CD14-positive monocyte (primary cell): ENCODE measurements around the gene GMPPA. TPM values are rescaled to one million over a fixed set of nuclear protein-coding genes. Genes with fewer than 3 reads are reported as not detected.

ENCODE experiments used
- DNase-seq, 3 donors: peaks; one replicate each; pipeline ENCODE4 v3.0.0-alpha.2; 2011 to 2022
- H2AFZ ChIP-seq: 2 replicates; pipeline ENCODE4 v1.6.0; 2012; ENCODE audit warnings: mild to moderate bottlenecking, low read depth, low read length, inconsistent platforms; ENCODE audit not compliant: insufficient read depth, poor library complexity, severe bottlenecking
- H3K27ac ChIP-seq, 2 donors: 1 replicate in 1 of 2; 2 replicates in 1 of 2; pipeline ENCODE4 v1.5.1; 2012 to 2013; ENCODE audit warnings: low read length in 2 of 2, control low read depth in 1 of 2, inconsistent platforms in 1 of 2, low read depth in 1 of 2, mild to moderate bottlenecking in 1 of 2
- H3K27me3 ChIP-seq, 2 donors: one replicate each; pipeline versions ENCODE4 v1.6.0 to v1.6.1; 2011 to 2013; ENCODE audit warnings: low read length in 2 of 2; ENCODE audit not compliant: control insufficient read depth in 2 of 2, insufficient read depth in 2 of 2
- H3K36me3 ChIP-seq, 2 donors: replicated peaks in 1 of 2; 1 replicate in 1 of 2; 2 replicates in 1 of 2; pipeline versions ENCODE4 v1.5.1 to v1.6.1; 2012 to 2013; ENCODE audit warnings: low read length in 2 of 2, control low read depth in 1 of 2, inconsistent platforms in 1 of 2, mild to moderate bottlenecking in 1 of 2; ENCODE audit not compliant: insufficient read depth in 2 of 2, control insufficient read depth in 1 of 2
- H3K4me1 ChIP-seq, 2 donors: 1 replicate in 1 of 2; 2 replicates in 1 of 2; pipeline versions ENCODE4 v1.5.1 to v1.6.1; 2012 to 2013; ENCODE audit warnings: low read length in 2 of 2, control low read depth in 1 of 2, inconsistent platforms in 1 of 2, mild to moderate bottlenecking in 1 of 2, moderate library complexity in 1 of 2; ENCODE audit not compliant: insufficient read depth in 2 of 2, control insufficient read depth in 1 of 2
- H3K4me2 ChIP-seq: replicated peaks from 2 replicates; pipeline ENCODE3; 2012; ENCODE audit warnings: low read length, moderate library complexity, mild to moderate bottlenecking; ENCODE audit not compliant: poor library complexity, severe bottlenecking; ENCODE audit errors: extremely low read depth
- H3K4me3 ChIP-seq, 3 experiments: fragments of 200-600 bp in 1 of 3; sonication (generic) in 1 of 3; replicated peaks in 1 of 3; 1 replicate in 2 of 3; 2 replicates in 1 of 3; pipeline ENCODE4 v1.5.1; 2011 to 2013; ENCODE audit warnings: low read length in 3 of 3, mild to moderate bottlenecking in 3 of 3, control low read depth in 2 of 3, low read depth in 2 of 3, inconsistent platforms in 1 of 3, moderate library complexity in 1 of 3
- H3K79me2 ChIP-seq: 2 replicates; pipeline ENCODE4 v1.6.0; 2012; ENCODE audit warnings: mild to moderate bottlenecking, control low read depth, inconsistent platforms, low read length, moderate library complexity; ENCODE audit not compliant: insufficient read depth
- H3K9ac ChIP-seq: 2 replicates; pipeline ENCODE4 v1.6.0; 2017; ENCODE audit warnings: low read length, mild to moderate bottlenecking; ENCODE audit not compliant: insufficient read depth, poor library complexity, severe bottlenecking
- H3K9me3 ChIP-seq, 2 donors: replicated peaks in 1 of 2; 1 replicate in 1 of 2; 2 replicates in 1 of 2; pipeline versions ENCODE4 v1.5.1 to v1.6.1; 2012 to 2013; ENCODE audit warnings: low read length in 2 of 2, control low read depth in 1 of 2; ENCODE audit not compliant: control insufficient read depth in 1 of 2, insufficient read depth in 1 of 2
- H4K20me1 ChIP-seq: 2 replicates; pipeline ENCODE4 v1.6.0; 2012; ENCODE audit warnings: mild to moderate bottlenecking, low read length, control low read depth, moderate library complexity; ENCODE audit not compliant: insufficient read depth
- H3K27ac Mint-ChIP-seq, 7 donors: one replicate each; pipeline ENCODE4 v1.8.0; 2020; ENCODE audit warnings: mild to moderate bottlenecking in 7 of 7, mixed read lengths in 7 of 7, moderate library complexity in 6 of 7, inconsistent platforms in 2 of 7
- H3K27me3 Mint-ChIP-seq, 3 donors: one replicate each; pipeline ENCODE4 v1.8.0; 2021 to 2022; ENCODE audit warnings: low read depth in 3 of 3, mild to moderate bottlenecking in 3 of 3, mixed read lengths in 3 of 3, moderate library complexity in 3 of 3, inconsistent platforms in 1 of 3
- H3K36me3 Mint-ChIP-seq, 2 donors: one replicate each; pipeline ENCODE4 v1.8.0; 2020; ENCODE audit warnings: mixed read lengths in 2 of 2, inconsistent platforms in 1 of 2, mild to moderate bottlenecking in 1 of 2
- H3K4me1 Mint-ChIP-seq: one replicate; pipeline ENCODE4 v1.8.0; 2020; ENCODE audit warnings: mild to moderate bottlenecking, mixed read lengths
- H3K4me3 Mint-ChIP-seq, 2 donors: one replicate each; pipeline ENCODE4 v1.8.0; 2020; ENCODE audit warnings: mild to moderate bottlenecking in 2 of 2, mixed read lengths in 2 of 2, moderate library complexity in 1 of 2
- H3K9me3 Mint-ChIP-seq, 7 donors: one replicate each; pipeline ENCODE4 v1.8.0; 2020 to 2022; ENCODE audit warnings: mixed read lengths in 7 of 7, mild to moderate bottlenecking in 6 of 7, moderate library complexity in 6 of 7, inconsistent platforms in 2 of 7
- CTCF ChIP-seq: fragments of 200-600 bp; IDR thresholded peaks from one replicate; pipeline ENCODE4 v1.8.0; 2022; ENCODE audit warnings: antibody characterized with exemption, mild to moderate bottlenecking
- WGBS: methylation state at CpG from one replicate; pipeline ENCODE4 v1.1.5; 2013; ENCODE audit warnings: missing lambda C conversion rate; ENCODE audit not compliant: insufficient coverage; 5-methylcytosine and 5-hydroxymethylcytosine counted together
- intact Hi-C, 2 donors: fragments of 100-400 bp; cut with micrococcal nuclease; formaldehyde crosslinking; loops; one replicate each; pipeline versions ENCODE4 v1.15.0 to v1.15.1; 2023
- polyA plus RNA-seq, 3 donors: library from polyadenylated mRNA; depleted of rRNA in 1 of 3; unstranded in 2 of 3; stranded (reverse) in 1 of 3; fragments of 300-500 nt in 2 of 3; fragments of >200 nt in 1 of 3; fragmentation: Illumina TruSeq in 2 of 3; gene quantifications; 1 replicate in 2 of 3; 2 replicates in 1 of 3; pipeline ENCODE4 v1.2.3, GENCODE V29; 2012 to 2021

GMPPA gene
- polyA plus RNA-seq, 3 donors = 35.5 to 71.2 (median 35.9) TPM

- DNase-seq = no peak
- peaks cover 0 to 9% (median 3%) of the 10 kb centered on the region in 7 donors for H3K9me3 Mint-ChIP-seq
- 84% methylated on average over 10 of the region's 12 CpGs for WGBS
- no peak overlapping the region for H3K27ac ChIP-seq
- no peak overlapping the region for H3K9ac ChIP-seq
- peaks cover 0 to 3% of the 10 kb centered on the region in 2 donors for H3K36me3 Mint-ChIP-seq
- H3K4me1 ChIP-seq = peaks cover 12 to 18% of the 10 kb centered on the region in 2 donors
- peaks cover 8% of the 10 kb centered on the region for H3K4me1 Mint-ChIP-seq
- peaks cover 17 to 44% of the 10 kb centered on the region in 2 donors for H3K27me3 ChIP-seq
- H3K36me3 ChIP-seq = no peaks in the 10 kb centered on the region
- no peak overlapping the region for H3K27ac Mint-ChIP-seq
- peaks cover 0 to 5% of the 10 kb centered on the region in 2 donors for H3K9me3 ChIP-seq
- peaks cover 33 to 54% (median 44%) of the 10 kb centered on the region in 3 donors for H3K27me3 Mint-ChIP-seq
- H4K20me1 ChIP-seq = no peaks in the 10 kb centered on the region
- no peak for TF ChIP-seq CTCF
- H3K4me2 ChIP-seq = peak overlapping the region; percentile 82
- no peaks in the 10 kb centered on the region for H3K79me2 ChIP-seq
- no peak overlapping the region for H3K4me3 ChIP-seq
- intact Hi-C loops = loop anchor here (5.0 kb wide), 1 partner anchor 44 kb away; the partner anchor contains the start of gene STK11IP (in 2 of the 2)
- H3K4me3 Mint-ChIP-seq = peak overlapping the region in 1 of 2 donors; percentile 77
- H2AFZ ChIP-seq = no peak overlapping the region
Measured at GRCh38 chr2:219553463-219553963, 54.8 kb downstream of the GMPPA start.

GRCh38 chr2:219554350-219554749 is 55.7 kb downstream of the GMPPA start:
- H2AFZ ChIP-seq = no peak overlapping the region
- 97% methylated on average over 11 of the region's 15 CpGs for WGBS
- H3K79me2 ChIP-seq = no peaks in the 10 kb centered on the region
- Mint-ChIP-seq H3K4me1 (peaks cover 8% of the 10 kb centered on the region), H3K27me3 (peaks cover 29 to 48% (median 39%) of the 10 kb centered on the region in 3 donors), H3K27ac (no peak overlapping the region), H3K9me3 (peaks cover 0 to 9% (median 3%) of the 10 kb centered on the region in 7 donors), H3K36me3 (peaks cover 0 to 3% of the 10 kb centered on the region in 2 donors), H3K4me3 (no peak overlapping the region)
- no peak overlapping the region for H3K4me2 ChIP-seq
- no peak overlapping the region for H3K4me3 ChIP-seq
- TF ChIP-seq CTCF = no peak
- no peak for DNase-seq
- H4K20me1 ChIP-seq = no peaks in the 10 kb centered on the region
- no peak overlapping the region for H3K27ac ChIP-seq
- H3K9me3 ChIP-seq = peaks cover 0 to 5% of the 10 kb centered on the region in 2 donors
- H3K9ac ChIP-seq = no peak overlapping the region
- no peaks in the 10 kb centered on the region for H3K36me3 ChIP-seq
- intact Hi-C loops = loop anchor here (5.0 kb wide), 1 partner anchor 43 kb away; the partner anchor contains the start of gene STK11IP (in 2 of the 2)
- peaks cover 12 to 18% of the 10 kb centered on the region in 2 donors for H3K4me1 ChIP-seq
- peaks cover 17 to 44% of the 10 kb centered on the region in 2 donors for H3K27me3 ChIP-seq
